ENCODE results near the gene IL20RB. TPM values are rescaled to one million over a fixed set of nuclear protein-coding genes. Genes with fewer than 3 reads are reported as not detected.

Gene IL20RB, protein sequence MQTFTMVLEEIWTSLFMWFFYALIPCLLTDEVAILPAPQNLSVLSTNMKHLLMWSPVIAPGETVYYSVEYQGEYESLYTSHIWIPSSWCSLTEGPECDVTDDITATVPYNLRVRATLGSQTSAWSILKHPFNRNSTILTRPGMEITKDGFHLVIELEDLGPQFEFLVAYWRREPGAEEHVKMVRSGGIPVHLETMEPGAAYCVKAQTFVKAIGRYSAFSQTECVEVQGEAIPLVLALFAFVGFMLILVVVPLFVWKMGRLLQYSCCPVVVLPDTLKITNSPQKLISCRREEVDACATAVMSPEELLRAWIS
- total RNA-seq = 0.79 TPM
- not detected for polyA plus RNA-seq (ENCODE audit: insufficient read depth, low read depth, low replicate concordance)
- long read RNA-seq, donor 1 = 0 reads
- long read RNA-seq, donor 2 = 0 reads
- long read RNA-seq, donor 3 = 0 reads
- long read RNA-seq, donor 4 = 0 reads
- long read RNA-seq, donor 5 = 0 reads
- long read RNA-seq, donor 6 = 0 reads
- long read RNA-seq, donor 7, partial matches to known transcripts = 0 of 1 reads
- long read RNA-seq, donor 7, other reads (novel, unspliced or antisense) = 1 of 1 reads
- long read RNA-seq, donor 8 = 0 reads
- long read RNA-seq, donor 9 = 0 reads
- long read RNA-seq, donor 10 = 0 reads

DNA sequence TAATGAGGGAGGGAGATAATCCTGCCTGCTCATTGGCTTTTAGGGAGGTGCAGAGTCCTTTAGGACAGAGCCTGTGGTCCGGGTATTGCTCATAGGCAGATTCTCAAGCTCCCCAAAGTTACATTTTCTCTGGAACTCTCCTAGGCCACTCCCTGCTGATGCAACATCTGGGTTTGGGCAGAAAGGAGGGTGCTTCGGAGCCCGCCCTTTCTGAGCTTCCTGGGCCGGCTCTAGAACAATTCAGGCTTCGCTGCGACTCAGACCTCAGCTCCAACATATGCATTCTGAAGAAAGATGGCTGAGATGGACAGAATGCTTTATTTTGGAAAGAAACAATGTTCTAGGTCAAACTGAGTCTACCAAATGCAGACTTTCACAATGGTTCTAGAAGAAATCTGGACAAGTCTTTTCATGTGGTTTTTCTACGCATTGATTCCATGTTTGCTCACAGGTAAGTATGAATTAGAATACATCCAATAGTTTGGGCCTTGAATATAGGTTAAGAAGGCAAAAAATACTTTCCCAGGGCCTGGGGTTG is at the start of gene IL20RB:
Gene IL20RB (plus strand): TSS at position 233 of the 538 bp plus-strand sequence. CDS start 131 bp downstream, at position 364.
- no peak within 1 kb of the TSS for H3K9ac ChIP-seq (ENCODE audit: low read length in 3 of 3)
- H3K4me3 ChIP-seq (ENCODE audit: low read length in 3 of 3) = no peak within 1 kb of the TSS
- peaks cover 0 to 20% (median 7%) of the 10 kb centered on the region in 3 donors for H3K4me1 ChIP-seq (ENCODE audit: control insufficient read depth in 2 of 3, insufficient read depth in 2 of 3, low read depth in 1 of 3, low read length in 3 of 3)
- H3K27ac ChIP-seq (ENCODE audit: low read depth in 2 of 2, low read length in 2 of 2) = no peak within 1 kb of the TSS
- no peaks in the 10 kb centered on the region for H3K9me3 ChIP-seq (ENCODE audit: control insufficient read depth in 2 of 3, insufficient read depth in 1 of 3, low read length in 3 of 3)
- H3K27me3 ChIP-seq (ENCODE audit: control insufficient read depth, insufficient read depth, low read length) = no peaks in the 10 kb centered on the region
- H3K36me3 ChIP-seq (ENCODE audit: control insufficient read depth in 2 of 3, insufficient read depth in 3 of 3, low read length in 3 of 3) = no peaks in the 10 kb centered on the region
- no peak for FAIRE-seq
- TF ChIP-seq, protein P1, sequence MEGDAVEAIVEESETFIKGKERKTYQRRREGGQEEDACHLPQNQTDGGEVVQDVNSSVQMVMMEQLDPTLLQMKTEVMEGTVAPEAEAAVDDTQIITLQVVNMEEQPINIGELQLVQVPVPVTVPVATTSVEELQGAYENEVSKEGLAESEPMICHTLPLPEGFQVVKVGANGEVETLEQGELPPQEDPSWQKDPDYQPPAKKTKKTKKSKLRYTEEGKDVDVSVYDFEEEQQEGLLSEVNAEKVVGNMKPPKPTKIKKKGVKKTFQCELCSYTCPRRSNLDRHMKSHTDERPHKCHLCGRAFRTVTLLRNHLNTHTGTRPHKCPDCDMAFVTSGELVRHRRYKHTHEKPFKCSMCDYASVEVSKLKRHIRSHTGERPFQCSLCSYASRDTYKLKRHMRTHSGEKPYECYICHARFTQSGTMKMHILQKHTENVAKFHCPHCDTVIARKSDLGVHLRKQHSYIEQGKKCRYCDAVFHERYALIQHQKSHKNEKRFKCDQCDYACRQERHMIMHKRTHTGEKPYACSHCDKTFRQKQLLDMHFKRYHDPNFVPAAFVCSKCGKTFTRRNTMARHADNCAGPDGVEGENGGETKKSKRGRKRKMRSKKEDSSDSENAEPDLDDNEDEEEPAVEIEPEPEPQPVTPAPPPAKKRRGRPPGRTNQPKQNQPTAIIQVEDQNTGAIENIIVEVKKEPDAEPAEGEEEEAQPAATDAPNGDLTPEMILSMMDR (IDR thresholded peaks at IDR 0.05; ENCODE audit: borderline replicate concordance, extremely low read depth, insufficient read depth) = no peak
- intact Hi-C loops (cut with DNase I) = no loop called here
- no peak for DNase-seq

DNA sequence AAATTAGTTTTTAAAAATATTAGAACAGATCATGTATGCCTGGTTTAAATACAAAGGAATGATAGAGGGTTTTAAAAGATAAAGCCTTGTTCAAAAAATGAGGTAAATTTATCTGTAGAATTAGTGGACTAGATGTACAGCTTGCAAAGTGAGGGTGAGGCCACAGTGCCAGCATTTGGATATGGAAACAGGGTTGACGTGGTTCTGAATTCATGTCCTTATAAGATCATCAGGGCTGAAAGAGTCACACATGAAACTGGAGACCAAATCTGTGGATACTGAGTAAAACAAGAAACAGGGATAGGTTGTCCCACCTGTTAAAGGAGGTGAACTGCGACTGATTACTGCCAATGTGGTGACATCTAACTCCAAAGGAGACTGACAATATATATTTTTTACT is 49.5 kb upstream of the IL20RB start:
- Histone ChIP-seq H3K4me3 (ENCODE audit: low read length in 3 of 3) (no peak overlapping the region), H3K27me3 (ENCODE audit: control insufficient read depth, insufficient read depth, low read length) (no peaks in the 10 kb centered on the region), H3K4me1 (ENCODE audit: control insufficient read depth in 2 of 3, insufficient read depth in 2 of 3, low read depth in 1 of 3, low read length in 3 of 3) (no peaks in the 10 kb centered on the region), H3K9me3 (ENCODE audit: control insufficient read depth in 2 of 3, insufficient read depth in 1 of 3, low read length in 3 of 3) (peaks cover 0 to 5% (median 0%) of the 10 kb centered on the region in 3 donors), H3K36me3 (ENCODE audit: control insufficient read depth in 2 of 3, insufficient read depth in 3 of 3, low read length in 3 of 3) (no peaks in the 10 kb centered on the region), H3K27ac (ENCODE audit: low read depth in 2 of 2, low read length in 2 of 2) (no peak overlapping the region), H3K9ac (ENCODE audit: low read length in 3 of 3) (no peak overlapping the region)
- intact Hi-C loops (cut with DNase I) = no loop called here
- FAIRE-seq = no peak
- TF ChIP-seq, protein P1 (IDR thresholded peaks at IDR 0.05; ENCODE audit: borderline replicate concordance, extremely low read depth, insufficient read depth) = no peak
- DNase-seq = no peak

DNA sequence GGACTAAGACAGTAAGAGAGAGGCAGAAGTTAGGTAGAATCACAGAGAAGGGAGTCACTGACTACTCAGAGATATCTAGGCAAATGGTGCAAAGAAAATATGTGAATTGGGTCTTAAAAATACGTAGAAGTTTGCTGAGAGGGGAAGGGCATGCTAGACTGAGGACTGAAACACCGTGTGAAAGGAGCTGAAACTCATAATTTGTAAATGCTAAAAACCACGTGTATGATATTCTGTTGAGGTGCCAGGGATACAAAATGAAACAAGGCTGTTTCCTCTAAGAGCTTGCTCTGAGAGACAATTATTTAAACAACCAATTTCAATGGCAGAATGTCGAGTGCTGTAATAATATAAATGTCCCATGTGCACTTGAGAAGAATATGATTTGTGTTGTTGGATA is 48.6 kb upstream of the IL20RB start:
- Histone ChIP-seq H3K27me3 (ENCODE audit: control insufficient read depth, insufficient read depth, low read length) (no peaks in the 10 kb centered on the region), H3K27ac (ENCODE audit: low read depth in 2 of 2, low read length in 2 of 2) (no peak overlapping the region), H3K36me3 (ENCODE audit: control insufficient read depth in 2 of 3, insufficient read depth in 3 of 3, low read length in 3 of 3) (no peaks in the 10 kb centered on the region), H3K4me3 (ENCODE audit: low read length in 3 of 3) (no peak overlapping the region), H3K9ac (ENCODE audit: low read length in 3 of 3) (no peak overlapping the region), H3K4me1 (ENCODE audit: control insufficient read depth in 2 of 3, insufficient read depth in 2 of 3, low read depth in 1 of 3, low read length in 3 of 3) (no peaks in the 10 kb centered on the region), H3K9me3 (ENCODE audit: control insufficient read depth in 2 of 3, insufficient read depth in 1 of 3, low read length in 3 of 3) (no peaks in the 10 kb centered on the region)
- DNase-seq = no peak
- FAIRE-seq = no peak
- TF ChIP-seq, protein P1 (IDR thresholded peaks at IDR 0.05; ENCODE audit: borderline replicate concordance, extremely low read depth, insufficient read depth) = no peak
- intact Hi-C loops (cut with DNase I) = no loop called here
